Mesothelial cell of epicardium (in vitro differentiated cells): ENCODE data around the gene EXOC6. TPM values are rescaled to one million over a fixed set of nuclear protein-coding genes. Genes with fewer than 3 reads are reported as not detected.

Source experiments
- DNase-seq, 2 experiments: peaks; one replicate each; pipeline ENCODE4 v3.0.0; 2021; ENCODE audit warnings: low spot score in 2 of 2; ENCODE audit not compliant: unreplicated experiment in 2 of 2
- H3K27ac Mint-ChIP-seq: 2 replicates; pipeline ENCODE4 v1.8.0; 2021; ENCODE audit warnings: mixed read lengths
- H3K27me3 Mint-ChIP-seq: 2 replicates; pipeline ENCODE4 v1.8.0; 2021; ENCODE audit warnings: low read depth, mixed read lengths
- H3K36me3 Mint-ChIP-seq: 2 replicates; pipeline ENCODE4 v1.8.0; 2021; ENCODE audit warnings: mixed read lengths
- H3K4me1 Mint-ChIP-seq: 2 replicates; pipeline ENCODE4 v1.8.0; 2021; ENCODE audit warnings: mixed read lengths
- H3K4me3 Mint-ChIP-seq: 2 replicates; pipeline ENCODE4 v1.8.0; 2021; ENCODE audit warnings: mild to moderate bottlenecking, moderate library complexity, mixed read lengths
- H3K9me3 Mint-ChIP-seq: 2 replicates; pipeline ENCODE4 v1.8.0; 2021; ENCODE audit warnings: mixed read lengths
- total RNA-seq: library from RNA; stranded (reverse); gene quantifications from 3 replicates; pipeline ENCODE4 v1.2.1, GENCODE V29; 2021
- TF ChIP-seq, protein P1 (sequence below): fragments of 200-600 bp; sonication (generic); IDR thresholded peaks from one replicate; pipeline ENCODE4 v1.5.0; 2021; ENCODE audit warnings: antibody characterized with exemption; ENCODE audit not compliant: unreplicated experiment

The EXOC6 gene
- total RNA-seq, 1 donor from 2014 or later, result 11.6 TPM

DNA sequence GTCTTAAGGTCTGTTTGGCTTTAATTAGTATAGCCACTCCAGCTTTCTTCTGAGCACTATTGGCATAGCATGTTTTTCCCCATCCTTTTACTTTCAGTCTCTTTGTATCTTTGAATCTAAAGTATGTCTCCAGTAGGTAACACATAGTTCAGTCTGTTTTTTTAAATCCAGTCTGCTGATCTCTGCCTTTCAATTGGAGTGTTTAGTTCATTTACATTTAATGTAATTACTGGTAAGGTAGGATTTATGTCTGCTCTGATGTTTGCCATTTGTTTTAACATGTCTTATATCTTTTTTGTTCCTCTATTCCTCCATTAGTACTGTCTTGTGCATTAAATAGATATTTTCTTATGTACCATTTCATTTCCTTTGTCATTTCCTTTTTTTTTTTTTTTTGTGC, 72.5 kb downstream of the EXOC6 start:
- H3K27ac Mint-ChIP-seq, result no peak overlapping the region
- TF ChIP-seq, protein P1, sequence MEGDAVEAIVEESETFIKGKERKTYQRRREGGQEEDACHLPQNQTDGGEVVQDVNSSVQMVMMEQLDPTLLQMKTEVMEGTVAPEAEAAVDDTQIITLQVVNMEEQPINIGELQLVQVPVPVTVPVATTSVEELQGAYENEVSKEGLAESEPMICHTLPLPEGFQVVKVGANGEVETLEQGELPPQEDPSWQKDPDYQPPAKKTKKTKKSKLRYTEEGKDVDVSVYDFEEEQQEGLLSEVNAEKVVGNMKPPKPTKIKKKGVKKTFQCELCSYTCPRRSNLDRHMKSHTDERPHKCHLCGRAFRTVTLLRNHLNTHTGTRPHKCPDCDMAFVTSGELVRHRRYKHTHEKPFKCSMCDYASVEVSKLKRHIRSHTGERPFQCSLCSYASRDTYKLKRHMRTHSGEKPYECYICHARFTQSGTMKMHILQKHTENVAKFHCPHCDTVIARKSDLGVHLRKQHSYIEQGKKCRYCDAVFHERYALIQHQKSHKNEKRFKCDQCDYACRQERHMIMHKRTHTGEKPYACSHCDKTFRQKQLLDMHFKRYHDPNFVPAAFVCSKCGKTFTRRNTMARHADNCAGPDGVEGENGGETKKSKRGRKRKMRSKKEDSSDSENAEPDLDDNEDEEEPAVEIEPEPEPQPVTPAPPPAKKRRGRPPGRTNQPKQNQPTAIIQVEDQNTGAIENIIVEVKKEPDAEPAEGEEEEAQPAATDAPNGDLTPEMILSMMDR, result no peak
- no peak for DNase-seq
- H3K27me3 Mint-ChIP-seq, result no peaks in the 10 kb centered on the region
- peaks cover 16% of the 10 kb centered on the region for H3K9me3 Mint-ChIP-seq
- peaks cover 20% of the 10 kb centered on the region for H3K36me3 Mint-ChIP-seq
- no peaks in the 10 kb centered on the region for H3K4me1 Mint-ChIP-seq
- no peak overlapping the region for H3K4me3 Mint-ChIP-seq

DNA sequence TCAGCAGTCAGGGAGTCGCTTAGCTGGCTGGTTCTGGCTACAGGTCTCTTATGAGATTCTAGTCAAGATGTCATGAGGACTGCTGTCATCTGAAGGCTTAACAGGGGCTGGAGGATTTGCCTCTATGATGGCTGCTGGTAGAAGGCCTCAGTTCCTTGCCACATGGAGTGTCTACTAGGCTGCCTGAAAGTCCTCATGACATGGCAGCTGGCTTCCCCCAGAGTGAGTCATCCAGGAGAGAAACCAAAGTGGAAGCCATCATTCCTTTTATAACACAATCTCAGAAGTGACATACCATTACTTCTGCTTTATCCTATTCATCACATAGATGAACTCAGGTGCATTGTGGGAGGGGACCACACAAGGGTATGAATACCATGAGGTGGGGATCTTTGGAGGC, 75.1 kb downstream of the EXOC6 start:
- Mint-ChIP-seq H3K36me3 (peaks cover 20% of the 10 kb centered on the region), H3K9me3 (peaks cover 16% of the 10 kb centered on the region), H3K4me1 (peaks cover 1% of the 10 kb centered on the region), H3K27ac (no peak overlapping the region), H3K27me3 (no peaks in the 10 kb centered on the region), H3K4me3 (no peak overlapping the region)
- TF ChIP-seq, protein P1, result no peak
- DNase-seq, result no peak

DNA sequence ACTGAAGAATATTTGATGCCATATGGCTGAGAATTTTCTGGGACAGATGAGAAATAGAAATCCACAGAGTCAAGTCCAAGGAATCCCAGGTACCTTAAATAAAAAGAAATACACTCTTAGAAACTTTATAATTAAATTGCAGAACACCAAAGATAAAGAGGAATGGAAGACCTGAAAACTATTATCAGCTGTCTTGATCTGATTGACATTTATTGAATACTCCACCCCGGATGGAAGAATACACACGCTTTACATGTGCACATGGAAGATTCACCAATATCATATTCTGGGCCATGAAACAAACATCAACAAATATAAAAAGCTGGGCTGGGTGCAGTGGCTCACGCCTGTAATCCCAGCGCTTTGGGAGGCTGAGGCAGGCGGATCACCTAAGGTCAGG, 81.6 kb downstream of the EXOC6 start:
- Mint-ChIP-seq H3K27me3 (no peaks in the 10 kb centered on the region), H3K4me1 (peaks cover 1% of the 10 kb centered on the region), H3K27ac (no peak overlapping the region), H3K4me3 (no peak overlapping the region), H3K9me3 (peaks cover 7% of the 10 kb centered on the region), H3K36me3 (peaks cover 26% of the 10 kb centered on the region)
- TF ChIP-seq, protein P1, result no peak
- DNase-seq, result no peak

DNA sequence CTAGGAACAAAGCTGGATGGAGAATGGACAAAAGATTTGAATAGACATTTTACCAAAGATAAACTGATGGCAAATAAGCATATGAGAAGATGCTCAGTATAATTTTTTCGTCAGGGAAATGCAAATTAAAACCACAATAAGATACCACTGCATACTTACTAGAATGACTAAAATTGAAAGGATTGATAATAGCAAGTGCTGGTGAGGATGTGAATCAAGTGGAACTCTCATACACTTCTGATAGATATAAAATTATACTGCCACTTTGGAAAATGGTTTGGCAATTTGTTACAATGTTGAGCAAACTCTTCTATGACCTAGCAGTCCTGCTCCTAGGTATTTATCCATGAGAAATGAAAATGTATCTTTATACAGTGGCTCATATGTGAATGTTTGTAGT, 83.3 kb downstream of the EXOC6 start:
- no peak for DNase-seq
- no peak overlapping the region for H3K4me3 Mint-ChIP-seq
- peaks cover 26% of the 10 kb centered on the region for H3K36me3 Mint-ChIP-seq
- peaks cover 1% of the 10 kb centered on the region for H3K4me1 Mint-ChIP-seq
- no peaks in the 10 kb centered on the region for H3K27me3 Mint-ChIP-seq
- TF ChIP-seq, protein P1, result no peak
- peaks cover 7% of the 10 kb centered on the region for H3K9me3 Mint-ChIP-seq
- no peak overlapping the region for H3K27ac Mint-ChIP-seq

DNA sequence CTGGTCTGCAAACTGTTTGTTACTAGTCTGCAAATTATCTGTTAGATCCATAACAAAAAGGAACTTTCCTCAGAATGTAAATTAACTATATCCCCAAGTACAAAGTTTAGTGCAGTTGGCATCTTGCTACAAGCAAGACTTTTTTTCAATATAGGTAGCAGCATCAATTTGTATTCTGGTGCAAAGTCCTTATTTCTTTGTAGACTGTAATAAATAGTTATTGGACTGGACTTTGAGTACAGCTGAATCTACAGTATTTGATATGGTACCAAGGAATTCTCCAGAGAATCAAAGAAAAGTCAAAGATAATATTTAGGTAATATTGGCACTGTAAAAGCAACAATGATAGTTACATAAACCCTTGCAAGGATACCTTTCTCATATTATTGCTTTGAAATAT, 89.6 kb downstream of the EXOC6 start:
- no peaks in the 10 kb centered on the region for H3K27me3 Mint-ChIP-seq
- no peak for DNase-seq

DNA sequence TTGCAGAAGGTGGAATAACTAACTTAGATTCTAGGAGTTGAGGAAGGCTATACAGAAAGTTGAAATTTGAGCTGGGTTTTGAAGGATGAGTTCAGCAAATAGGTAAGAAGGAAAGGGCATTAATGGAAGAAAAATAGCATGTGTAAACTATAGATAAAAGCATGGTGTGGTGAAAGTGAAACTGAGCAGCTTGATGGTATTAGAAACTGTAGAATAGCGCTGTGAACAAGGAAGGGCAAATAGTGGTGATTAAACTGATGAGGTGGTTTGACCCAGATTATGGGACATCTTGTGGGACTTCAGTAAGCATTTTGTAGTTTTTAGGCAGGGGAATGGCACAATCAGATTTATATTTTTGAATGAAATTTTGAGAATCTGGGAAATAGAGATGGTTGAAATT, 90.5 kb downstream of the EXOC6 start:
- H3K27ac Mint-ChIP-seq, result no peak overlapping the region
- H3K27me3 Mint-ChIP-seq, result no peaks in the 10 kb centered on the region
- TF ChIP-seq, protein P1, result no peak
- no peaks in the 10 kb centered on the region for H3K4me1 Mint-ChIP-seq
- no peak overlapping the region for H3K4me3 Mint-ChIP-seq
- no peak for DNase-seq
- H3K36me3 Mint-ChIP-seq, result peaks cover 3% of the 10 kb centered on the region
- H3K9me3 Mint-ChIP-seq, result no peaks in the 10 kb centered on the region

More for the DNA sequence above, 89.6 kb downstream of the EXOC6 start:
- Mint-ChIP-seq H3K36me3 (no peaks in the 10 kb centered on the region), H3K27ac (no peak overlapping the region), H3K9me3 (no peaks in the 10 kb centered on the region), H3K4me1 (no peaks in the 10 kb centered on the region), H3K4me3 (no peak overlapping the region)
- TF ChIP-seq, protein P1, result no peak
